ENCODE data around the gene DGKI.

DGKI gene

DNA sequence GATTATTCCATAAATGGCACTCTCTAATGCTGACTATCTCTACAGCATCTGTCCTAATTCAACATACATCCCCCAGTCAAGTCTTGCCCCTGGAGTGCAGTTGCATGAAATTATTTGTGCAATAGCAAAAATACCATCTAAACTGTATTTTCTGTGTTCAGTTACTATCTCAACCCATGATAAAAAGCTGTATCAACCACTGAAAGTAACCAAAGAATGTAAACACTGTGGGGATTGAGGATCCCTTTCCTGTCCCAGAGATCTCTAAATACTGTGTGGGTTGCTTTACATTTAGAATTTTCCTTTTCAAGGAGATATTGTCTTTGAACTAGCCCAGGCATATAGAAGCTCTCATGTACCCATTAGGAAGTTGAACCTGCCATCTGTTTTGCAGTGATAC is 23.9 kb upstream of the DGKI start:
- Histone ChIP-seq H3K36me3 (ENCODE audit: insufficient read depth) (no peaks in the 10 kb centered on the region), H3K4me1 (ENCODE audit: low read depth, poor library complexity, severe bottlenecking) (no peaks in the 10 kb centered on the region), H2AFZ (ENCODE audit: low read depth) (no peak overlapping the region), H4K20me1 (ENCODE audit: insufficient read depth) (no peaks in the 10 kb centered on the region), H3K4me3 (IDR thresholded peaks at IDR 0.05; ENCODE audit: insufficient read depth, low read depth, low read length) (no peak overlapping the region), H3K27ac (no peak overlapping the region), H3K79me2 (ENCODE audit: insufficient read depth, low read depth) (no peaks in the 10 kb centered on the region), H3K9ac (no peak overlapping the region), H3K4me2 (no peak overlapping the region), H3K27me3 (ENCODE audit: insufficient read depth, low read depth) (no peaks in the 10 kb centered on the region)
- TF ChIP-seq, protein P1, sequence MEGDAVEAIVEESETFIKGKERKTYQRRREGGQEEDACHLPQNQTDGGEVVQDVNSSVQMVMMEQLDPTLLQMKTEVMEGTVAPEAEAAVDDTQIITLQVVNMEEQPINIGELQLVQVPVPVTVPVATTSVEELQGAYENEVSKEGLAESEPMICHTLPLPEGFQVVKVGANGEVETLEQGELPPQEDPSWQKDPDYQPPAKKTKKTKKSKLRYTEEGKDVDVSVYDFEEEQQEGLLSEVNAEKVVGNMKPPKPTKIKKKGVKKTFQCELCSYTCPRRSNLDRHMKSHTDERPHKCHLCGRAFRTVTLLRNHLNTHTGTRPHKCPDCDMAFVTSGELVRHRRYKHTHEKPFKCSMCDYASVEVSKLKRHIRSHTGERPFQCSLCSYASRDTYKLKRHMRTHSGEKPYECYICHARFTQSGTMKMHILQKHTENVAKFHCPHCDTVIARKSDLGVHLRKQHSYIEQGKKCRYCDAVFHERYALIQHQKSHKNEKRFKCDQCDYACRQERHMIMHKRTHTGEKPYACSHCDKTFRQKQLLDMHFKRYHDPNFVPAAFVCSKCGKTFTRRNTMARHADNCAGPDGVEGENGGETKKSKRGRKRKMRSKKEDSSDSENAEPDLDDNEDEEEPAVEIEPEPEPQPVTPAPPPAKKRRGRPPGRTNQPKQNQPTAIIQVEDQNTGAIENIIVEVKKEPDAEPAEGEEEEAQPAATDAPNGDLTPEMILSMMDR (conservative IDR thresholded peaks at IDR 0.05; ENCODE audit: low read depth, low read length), result no peak

GRCh38 chr7:137870078-137870477 is 23.3 kb upstream of the DGKI start:
- no peaks in the 10 kb centered on the region for H3K27me3 ChIP-seq (ENCODE audit: insufficient read depth, low read depth)
- no peaks in the 10 kb centered on the region for H3K4me1 ChIP-seq (ENCODE audit: low read depth, poor library complexity, severe bottlenecking)
- TF ChIP-seq, protein P1 (conservative IDR thresholded peaks at IDR 0.05; ENCODE audit: low read depth, low read length), result no peak
- H3K9ac ChIP-seq, result no peak overlapping the region
- H3K27ac ChIP-seq, result no peak overlapping the region
- no peaks in the 10 kb centered on the region for H4K20me1 ChIP-seq (ENCODE audit: insufficient read depth)
- H3K4me3 ChIP-seq (IDR thresholded peaks at IDR 0.05; ENCODE audit: insufficient read depth, low read depth, low read length), result no peak overlapping the region
- no peaks in the 10 kb centered on the region for H3K79me2 ChIP-seq (ENCODE audit: insufficient read depth, low read depth)
- H2AFZ ChIP-seq (ENCODE audit: low read depth), result no peak overlapping the region
- no peak overlapping the region for H3K4me2 ChIP-seq
- H3K36me3 ChIP-seq (ENCODE audit: insufficient read depth), result no peaks in the 10 kb centered on the region

DNA sequence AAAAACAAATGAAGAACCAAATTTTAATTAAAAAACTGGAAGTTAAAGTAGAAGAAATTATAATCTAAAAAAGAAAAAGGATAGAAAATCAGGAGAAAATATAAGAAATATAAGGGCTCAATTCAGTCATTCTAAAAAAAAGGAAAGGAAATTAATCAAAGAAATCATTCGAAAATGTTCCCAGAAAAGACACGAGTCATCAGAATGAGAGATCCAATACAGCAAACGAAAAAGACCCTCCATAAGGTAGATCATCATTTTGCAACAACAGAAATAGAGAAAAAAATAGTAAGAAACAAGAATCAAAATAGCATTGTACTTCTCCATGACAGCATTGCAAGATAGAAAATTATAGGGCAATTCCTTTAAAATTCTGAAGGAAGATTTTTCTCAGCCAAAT is 22.5 kb upstream of the DGKI start:
- H3K4me1 ChIP-seq (ENCODE audit: low read depth, poor library complexity, severe bottlenecking), result no peaks in the 10 kb centered on the region
- H3K27ac ChIP-seq, result no peak overlapping the region
- H3K79me2 ChIP-seq (ENCODE audit: insufficient read depth, low read depth), result no peaks in the 10 kb centered on the region
- TF ChIP-seq, protein P1 (conservative IDR thresholded peaks at IDR 0.05; ENCODE audit: low read depth, low read length), result no peak
- H3K36me3 ChIP-seq (ENCODE audit: insufficient read depth), result no peaks in the 10 kb centered on the region
- H3K27me3 ChIP-seq (ENCODE audit: insufficient read depth, low read depth), result no peaks in the 10 kb centered on the region
- no peak overlapping the region for H3K4me2 ChIP-seq
- H3K9ac ChIP-seq, result no peak overlapping the region
- no peak overlapping the region for H2AFZ ChIP-seq (ENCODE audit: low read depth)
- no peaks in the 10 kb centered on the region for H4K20me1 ChIP-seq (ENCODE audit: insufficient read depth)
- no peak overlapping the region for H3K4me3 ChIP-seq (IDR thresholded peaks at IDR 0.05; ENCODE audit: insufficient read depth, low read depth, low read length)

GRCh38 chr7:137867289-137867688 is 20.5 kb upstream of the DGKI start:
- Histone ChIP-seq H4K20me1 (ENCODE audit: insufficient read depth) (no peaks in the 10 kb centered on the region), H3K27me3 (ENCODE audit: insufficient read depth, low read depth) (no peaks in the 10 kb centered on the region), H2AFZ (ENCODE audit: low read depth) (no peak overlapping the region), H3K27ac (no peak overlapping the region), H3K79me2 (ENCODE audit: insufficient read depth, low read depth) (no peaks in the 10 kb centered on the region), H3K4me3 (IDR thresholded peaks at IDR 0.05; ENCODE audit: insufficient read depth, low read depth, low read length) (no peak overlapping the region), H3K4me2 (no peak overlapping the region), H3K4me1 (ENCODE audit: low read depth, poor library complexity, severe bottlenecking) (no peaks in the 10 kb centered on the region), H3K9ac (no peak overlapping the region), H3K36me3 (ENCODE audit: insufficient read depth) (no peaks in the 10 kb centered on the region)
- TF ChIP-seq, protein P1 (conservative IDR thresholded peaks at IDR 0.05; ENCODE audit: low read depth, low read length), result no peak

All from KMS-11 (cell line).